HepG2 (cell line): ENCODE measurements around the gene MYO7B. TPM values are rescaled to one million over a fixed set of nuclear protein-coding genes. Genes with fewer than 3 reads are reported as not detected.

ENCODE experiments used
- ATAC-seq: fragments of 200-7000 bp; cut with Tn5 transposase; 3 replicates; pipeline ENCODE4 v1.9.1; 2020; ENCODE audit warnings: mild to moderate bottlenecking, moderate library complexity
- BruUV-seq: library from RNA; stranded (reverse); fragments of 400-500 nt; replicated peaks from 2 replicates; lab custom pipeline; 2021; lab: Mats Ljungman, UMichigan
- CTCF ChIA-PET: fragments of 300-600 bp; formaldehyde crosslinking; extraction: SDS; loops from one replicate; lab custom pipeline; 2021; ENCODE audit warnings: low total read pairs, inconsistent platforms, low intra/inter-chr PET ratio; lab: Yijun Ruan, JAX
- POLR2A ChIA-PET: fragments of 350-600 bp; sonication (Branson Sonifier 250); formaldehyde crosslinking; loops from one replicate; lab custom pipeline; 2020; ENCODE audit warnings: antibody characterized with exemption, inconsistent platforms; lab: Yijun Ruan, JAX
- DNase-seq: peaks from one replicate; pipeline ENCODE4 v3.0.0-alpha.2; 2015; ENCODE audit warnings: low spot score
- FAIRE-seq: peaks from 3 replicates; lab custom pipeline; 2011; peaks lifted over from hg19 to GRCh38; lab: Jason Lieb, UNC
- H2AFZ ChIP-seq: one replicate; pipeline ENCODE4 v1.6.1; 2011; ENCODE audit warnings: low read length, inconsistent platforms
- H3K27ac ChIP-seq: fragments of 300-600 bp; 3 replicates; pipeline ENCODE4 v1.8.0; 2011; ENCODE audit warnings: mixed run types, mild to moderate bottlenecking, mixed read lengths, low read length, inconsistent platforms; ENCODE audit not compliant: insufficient read depth; ENCODE audit errors: extremely low read length
- H3K27me3 ChIP-seq, 2 experiments: fragments of 200-600 bp in 1 of 2; 2 replicates in 1 of 2; 3 replicates in 1 of 2; pipeline versions ENCODE4 v1.6.0 to v1.8.0; 2011; ENCODE audit warnings: low read length in 2 of 2, mild to moderate bottlenecking in 2 of 2, moderate library complexity in 2 of 2, inconsistent platforms in 1 of 2; ENCODE audit not compliant: insufficient read depth in 2 of 2, control insufficient read depth in 1 of 2
- H3K36me3 ChIP-seq, 2 experiments: fragments of 200-600 bp in 1 of 2; replicated peaks in 1 of 2; 2 replicates in 1 of 2; 3 replicates in 1 of 2; pipeline versions ENCODE4 v1.5.1 to v1.8.0; 2011; ENCODE audit warnings: low read length in 2 of 2, inconsistent platforms in 1 of 2; ENCODE audit not compliant: insufficient read depth in 2 of 2, control insufficient read depth in 1 of 2
- H3K4me1 ChIP-seq: 2 replicates; pipeline ENCODE4 v1.5.1; 2012; ENCODE audit warnings: low read length, inconsistent platforms; ENCODE audit not compliant: insufficient read depth
- H3K4me2 ChIP-seq: 2 replicates; pipeline ENCODE4 v1.6.0; 2011; ENCODE audit warnings: low read depth, low read length, inconsistent platforms
- H3K4me3 ChIP-seq, 3 experiments: fragments of 200-600 bp in 1 of 3; sonication (generic), shearing (Covaris generic) in 1 of 3; replicated peaks in 1 of 3; 2 replicates each; pipeline ENCODE4 v1.5.1; 2011 to 2016; ENCODE audit warnings: low read length in 3 of 3, inconsistent platforms in 2 of 3, low read depth in 2 of 3, mild to moderate bottlenecking in 2 of 3, control low read depth in 1 of 3, mixed read lengths in 1 of 3; ENCODE audit not compliant: insufficient read depth in 1 of 3
- H3K79me2 ChIP-seq: one replicate; pipeline ENCODE4 v1.6.1; 2011; ENCODE audit warnings: low read length, inconsistent platforms; ENCODE audit not compliant: insufficient read depth
- H3K9ac ChIP-seq: 2 replicates; pipeline ENCODE4 v1.6.0; 2011; ENCODE audit warnings: mild to moderate bottlenecking, low read depth, low read length, inconsistent platforms; ENCODE audit not compliant: insufficient read depth
- H3K9me3 ChIP-seq: 2 replicates; pipeline ENCODE4 v1.5.1; 2012; ENCODE audit warnings: mild to moderate bottlenecking, low read length
- H4K20me1 ChIP-seq: 2 replicates; pipeline ENCODE4 v1.6.0; 2011; ENCODE audit warnings: inconsistent platforms, mild to moderate bottlenecking, low read length, moderate library complexity; ENCODE audit not compliant: insufficient read depth
- ATF1 ChIP-seq: IDR thresholded peaks from 2 replicates; pipeline ENCODE4 v1.6.1; 2016; ENCODE audit warnings: mild to moderate bottlenecking, control low read depth
- CBX1 ChIP-seq: IDR thresholded peaks from one replicate; pipeline ENCODE4 v1.6.1; 2016; ENCODE audit warnings: antibody characterized with exemption, low read depth
- CREB1 ChIP-seq, 2 experiments: fragments of 450-650 bp in 1 of 2; IDR thresholded peaks; 2 replicates each; pipeline ENCODE4 v1.6.1; 2016 to 2017; ENCODE audit warnings: control low read depth in 1 of 2, mild to moderate bottlenecking in 1 of 2, missing compliant biosample characterization in 1 of 2, missing genetic modification characterization in 1 of 2
- GFI1 ChIP-seq: sonication (generic); formaldehyde crosslinking; IDR thresholded peaks from 2 replicates; pipeline ENCODE4 v1.5.0; 2020; ENCODE audit warnings: missing genetic modification reagents, mild to moderate bottlenecking, borderline replicate concordance
- HNRNPK ChIP-seq: fragments of 200-400 bp; formaldehyde crosslinking; IDR thresholded peaks from 2 replicates; pipeline ENCODE4 v1.6.1; 2018; ENCODE audit warnings: low read length, low read depth, moderate library complexity, mild to moderate bottlenecking; ENCODE audit not compliant: poor library complexity, severe bottlenecking
- STAG1 ChIP-seq: sonication (generic); formaldehyde crosslinking; IDR thresholded peaks from 2 replicates; pipeline ENCODE4 v1.4.0; 2020; ENCODE audit warnings: missing genetic modification reagents
- U2AF2 ChIP-seq: fragments of 200-400 bp; formaldehyde crosslinking; IDR thresholded peaks from 2 replicates; pipeline ENCODE4 v1.6.1; 2017; ENCODE audit warnings: low read depth, mild to moderate bottlenecking, low read length
- ZC3H4 ChIP-seq: sonication (generic); formaldehyde crosslinking; IDR thresholded peaks from 2 replicates; pipeline ENCODE4 v1.4.0; 2020; ENCODE audit warnings: missing genetic modification reagents, borderline replicate concordance
- ZMYM4 ChIP-seq: sonication (generic); formaldehyde crosslinking; IDR thresholded peaks from 2 replicates; pipeline ENCODE4 v1.8.1; 2023; ENCODE audit warnings: mild to moderate bottlenecking, missing genetic modification reagents
- ZNF382 ChIP-seq: sonication (generic); formaldehyde crosslinking; IDR thresholded peaks from 2 replicates; pipeline ENCODE4 v1.5.0; 2020; ENCODE audit warnings: missing genetic modification reagents, mild to moderate bottlenecking, borderline replicate concordance
- ZNF501 ChIP-seq: sonication (generic); formaldehyde crosslinking; IDR thresholded peaks from 2 replicates; pipeline ENCODE4 v1.5.1; 2020; ENCODE audit warnings: mild to moderate bottlenecking, moderate library complexity, missing genetic modification reagents
- ZNF546 ChIP-seq: sonication (generic); formaldehyde crosslinking; conservative IDR thresholded peaks from 2 replicates; pipeline ENCODE4 v1.8.1; 2023; ENCODE audit warnings: mild to moderate bottlenecking, missing genetic modification reagents
- ZNF644 ChIP-seq: IDR thresholded peaks from 2 replicates; pipeline ENCODE4 v1.6.1; 2016; ENCODE audit warnings: low read depth
- WGBS: methylation state at CpG from one replicate; pipeline ENCODE4 v1.1.6; 2017; ENCODE audit warnings: low lambda C conversion rate; 5-methylcytosine and 5-hydroxymethylcytosine counted together
- in situ Hi-C: cut with HindIII; loops from 2 replicates; pipeline ENCODE4 v1.10.0; 2017; ENCODE audit warnings: low pct_unique_long_range_greater_than_20kb; ENCODE audit not compliant: extremely low pct_ligation_motif_present
- intact Hi-C: fragments of 100-400 bp; cut with micrococcal nuclease; formaldehyde crosslinking; loops from one replicate; pipeline ENCODE4 v1.10.0; 2022; ENCODE audit not compliant: unreplicated experiment
- polyA plus RNA-seq, 8 experiments: library from polyadenylated mRNA; depleted of rRNA in 3 of 8; stranded (reverse) in 7 of 8; unstranded in 1 of 8; fragments of >200 nt; fragmentation: Illumina TruSeq in 4 of 8; extraction: Trizol in 4 of 8; gene quantifications; 2 replicates each; pipeline versions ENCODE4 v1.2.1 to v1.2.3, GENCODE V29; 2011 to 2016; ENCODE audit warnings: low read depth in 4 of 8, missing spikeins in 1 of 8, mixed read lengths in 1 of 8; ENCODE audit not compliant: insufficient read depth in 1 of 8
- total RNA-seq, 5 experiments: library from RNA; depleted of rRNA; stranded (reverse); fragments of >200 nt; fragmentation: Illumina TruSeq; extraction: Trizol; gene quantifications; 2 replicates each; pipeline ENCODE4 v1.2.3, GENCODE V29; 2016; ENCODE audit warnings: low read depth in 1 of 5
- TF ChIP-seq, protein P1 (sequence below): fragments of 450-650 bp; IDR thresholded peaks from 2 replicates; pipeline ENCODE4 v1.6.1; 2017
- TF ChIP-seq, protein P2 (sequence below): sonication (generic); formaldehyde crosslinking; IDR thresholded peaks from 2 replicates; pipeline ENCODE4 v1.4.0; 2020; ENCODE audit warnings: mild to moderate bottlenecking, missing genetic modification reagents
- TF ChIP-seq, protein P3 (sequence below): IDR thresholded peaks from 2 replicates; pipeline ENCODE4 v1.6.1; 2016

MYO7B gene
- total and polyA plus RNA-seq, 2 of the 13 experiments (the other 11 are each of a cell fraction or from before 2014, with no cell fraction given), result not detected

DNA sequence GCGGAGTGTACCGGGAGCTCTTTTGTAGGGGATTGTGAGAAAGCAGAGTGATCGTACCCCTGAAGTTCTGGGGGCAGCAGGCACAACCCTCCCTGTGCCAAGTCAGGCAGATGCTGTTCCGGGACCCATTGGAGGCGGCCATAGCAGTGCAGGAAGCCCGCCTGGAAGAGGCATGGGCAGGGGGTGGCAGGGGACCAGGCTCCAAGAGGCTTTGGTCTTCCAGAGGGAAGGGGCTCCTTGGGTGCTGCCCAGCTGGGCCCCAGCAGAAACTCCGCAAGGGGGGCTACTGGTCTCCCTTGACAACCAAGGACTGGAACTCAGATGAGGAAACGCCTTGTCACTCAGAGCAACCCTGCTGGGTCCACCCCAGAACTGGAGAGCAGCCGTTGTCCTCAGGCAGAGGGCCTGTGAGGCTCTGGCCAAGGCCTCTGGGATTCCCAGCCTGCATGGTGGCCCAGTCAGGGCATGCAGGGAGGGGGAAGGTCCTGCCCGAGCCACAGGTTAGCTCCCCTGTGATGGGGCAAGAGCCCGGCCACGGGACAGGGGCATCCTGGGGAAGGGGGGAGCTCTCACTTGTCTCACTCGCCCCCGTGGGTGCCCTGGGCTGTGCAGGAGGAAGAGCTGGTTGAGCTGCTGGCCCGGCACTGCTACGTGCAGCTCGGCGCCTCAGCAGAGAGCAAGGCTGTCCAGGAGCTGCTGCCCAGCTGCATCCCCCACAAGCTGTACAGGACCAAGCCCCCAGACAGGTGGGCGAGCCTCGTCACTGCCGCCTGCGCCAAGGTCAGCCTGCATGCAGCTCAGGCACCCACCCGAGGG, 89.5 kb downstream of the MYO7B start:
- ChIA-PET CTCF (no interaction called here), POLR2A (no interaction called here)
- in situ Hi-C loops, result no loop called here
- H3K4me1 ChIP-seq, result no peaks in the 10 kb centered on the region
- H4K20me1 ChIP-seq, result no peaks in the 10 kb centered on the region
- H3K4me3 ChIP-seq, result no peak overlapping the region
- WGBS, result 37% methylated on average over 18 of the region's 23 CpGs
- TF ChIP-seq, protein P1, sequence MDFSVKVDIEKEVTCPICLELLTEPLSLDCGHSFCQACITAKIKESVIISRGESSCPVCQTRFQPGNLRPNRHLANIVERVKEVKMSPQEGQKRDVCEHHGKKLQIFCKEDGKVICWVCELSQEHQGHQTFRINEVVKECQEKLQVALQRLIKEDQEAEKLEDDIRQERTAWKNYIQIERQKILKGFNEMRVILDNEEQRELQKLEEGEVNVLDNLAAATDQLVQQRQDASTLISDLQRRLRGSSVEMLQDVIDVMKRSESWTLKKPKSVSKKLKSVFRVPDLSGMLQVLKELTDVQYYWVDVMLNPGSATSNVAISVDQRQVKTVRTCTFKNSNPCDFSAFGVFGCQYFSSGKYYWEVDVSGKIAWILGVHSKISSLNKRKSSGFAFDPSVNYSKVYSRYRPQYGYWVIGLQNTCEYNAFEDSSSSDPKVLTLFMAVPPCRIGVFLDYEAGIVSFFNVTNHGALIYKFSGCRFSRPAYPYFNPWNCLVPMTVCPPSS, result no peak
- TF ChIP-seq ZNF382 (CRISPR knock-in tag), result no peak
- TF ChIP-seq ZNF501, result no peak
- TF ChIP-seq ZNF546 (CRISPR knock-in tag), result no peak
- no peak for TF ChIP-seq CBX1
- no peak for TF ChIP-seq HNRNPK
- TF ChIP-seq ZMYM4 (CRISPR knock-in tag), result no peak
- no peak for TF ChIP-seq CREB1 (IDR thresholded peaks at IDR 0.05)
- TF ChIP-seq CREB1 (CRISPR knock-in tag; IDR thresholded peaks at IDR 0.05), result no peak
- TF ChIP-seq ZC3H4 (CRISPR knock-in tag), result no peak
- TF ChIP-seq ZNF644 (CRISPR knock-in tag), result no peak
- no peak for TF ChIP-seq ATF1
- TF ChIP-seq, protein P2, sequence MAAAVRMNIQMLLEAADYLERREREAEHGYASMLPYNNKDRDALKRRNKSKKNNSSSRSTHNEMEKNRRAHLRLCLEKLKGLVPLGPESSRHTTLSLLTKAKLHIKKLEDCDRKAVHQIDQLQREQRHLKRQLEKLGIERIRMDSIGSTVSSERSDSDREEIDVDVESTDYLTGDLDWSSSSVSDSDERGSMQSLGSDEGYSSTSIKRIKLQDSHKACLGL (CRISPR knock-in tag), result no peak
- TF ChIP-seq, protein P3, sequence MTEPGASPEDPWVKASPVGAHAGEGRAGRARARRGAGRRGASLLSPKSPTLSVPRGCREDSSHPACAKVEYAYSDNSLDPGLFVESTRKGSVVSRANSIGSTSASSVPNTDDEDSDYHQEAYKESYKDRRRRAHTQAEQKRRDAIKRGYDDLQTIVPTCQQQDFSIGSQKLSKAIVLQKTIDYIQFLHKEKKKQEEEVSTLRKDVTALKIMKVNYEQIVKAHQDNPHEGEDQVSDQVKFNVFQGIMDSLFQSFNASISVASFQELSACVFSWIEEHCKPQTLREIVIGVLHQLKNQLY (CRISPR knock-in tag), result no peak
- TF ChIP-seq GFI1 (CRISPR knock-in tag), result no peak
- TF ChIP-seq STAG1 (CRISPR knock-in tag), result no peak
- TF ChIP-seq U2AF2, result no peak
- TF ChIP-seq, all 625 proteins: peak for 0
- peak; percentile 15 for ATAC-seq
- Histone ChIP-seq H3K9me3 (no peaks in the 10 kb centered on the region), H3K36me3 (no peaks in the 10 kb centered on the region), H3K4me2 (no peak overlapping the region), H3K79me2 (no peaks in the 10 kb centered on the region), H3K9ac (no peak overlapping the region), H3K27ac (no peak overlapping the region), H3K27me3 (peaks cover 26 to 91% of the 10 kb centered on the region in 2 experiments), H2AFZ (no peak overlapping the region)
- FAIRE-seq, result no peak
- intact Hi-C loops, result no loop called here
- BruUV-seq, result no TSS peak
- DNase-seq, result no peak
